ENCODE measurements around the gene NOL9. TPM values are rescaled to one million over a fixed set of nuclear protein-coding genes. Genes with fewer than 3 reads are reported as not detected.

Gene NOL9
- total and polyA plus RNA-seq, 9 of the 15 experiments (the other 6 are each of a cell fraction or from before 2014, with no cell fraction given), result 5.6 to 76.5 (median 47.3) TPM

GRCh38 chr1:6489799-6490180 lies 64.5 kb downstream of the NOL9 start:
- DNase-seq (ENCODE audit: extremely low read depth in 1 of 4, low spot score in 3 of 4) (peak; percentile 91 to 97 (median 96)), ATAC-seq (peak; percentile 91), FAIRE-seq (peak; percentile 74)
- Histone ChIP-seq H4K20me1 (replicated peaks; ENCODE audit: control insufficient read depth, insufficient read depth, low read length) (peaks cover 28% of the 10 kb centered on the region), H3K27ac (ENCODE audit: extremely low read depth, low read depth, low read length) (no peak overlapping the region), H3K36me3 (ENCODE audit: control insufficient read depth, insufficient read depth, low read length) (no peaks in the 10 kb centered on the region), H3K9ac (ENCODE audit: insufficient read depth in 1 of 2, low read depth in 2 of 2, low read length in 2 of 2) (peak overlapping the region; percentile 8 to 66; a peak in 3 of 4 replicates), H3K9me1 (ENCODE audit: control insufficient read depth, insufficient read depth, low read length) (peaks cover 4% of the 10 kb centered on the region), H3K4me2 (ENCODE audit: insufficient read depth, low read length) (peak overlapping the region; percentile 79), H2AFZ (ENCODE audit: low read depth, low read length) (peak overlapping the region; percentile 80), H3K4me3 (peak overlapping the region; percentile 40), H3K79me2 (ENCODE audit: control insufficient read depth, insufficient read depth, low read length) (no peaks in the 10 kb centered on the region), H3K9me3 (replicated peaks; ENCODE audit: control insufficient read depth, insufficient read depth, low read depth, low read length) (no peaks in the 10 kb centered on the region), H3K4me1 (replicated peaks in 1 of 2; ENCODE audit: control insufficient read depth in 2 of 2, insufficient read depth in 2 of 2, low read length in 2 of 2) (peaks cover 4 to 43% of the 10 kb centered on the region in 2 experiments; a peak in 2 of 5 replicates), H3K27me3 (ENCODE audit: control insufficient read depth in 2 of 2, insufficient read depth in 2 of 2, low read length in 2 of 2) (peaks cover 18 to 70% of the 10 kb centered on the region in 2 experiments; a peak in 4 of 5 replicates)
- intact Hi-C loops (cut with micrococcal nuclease), result loop anchor here (5.0 kb wide), 1 partner anchor 87 kb away; no protein-coding TSS in a partner anchor
- ChIA-PET POLR2A (interaction anchor here (0.6 to 2.0 kb wide), 3 partner anchors 10 to 297 kb away, joined by 3 to 8 read pairs (median 4); no protein-coding TSS in a partner anchor), CTCF (ENCODE audit: low intra/inter-chr PET ratio) (interaction anchor here (0.6 to 2.1 kb wide), 3 partner anchors 64 to 243 kb away, joined by 4 to 14 read pairs (median 4); partner anchors contain the start of gene NOL9)
- 11% methylated on average over 19 of the region's 21 CpGs for WGBS (ENCODE audit: insufficient coverage, low coverage, missing lambda C conversion rate)
- in situ Hi-C loops (cut with MboI), result loop anchor here (10.0 to 25.0 kb wide), 2 partner anchors 145 to 723 kb away; no protein-coding TSS in a partner anchor
- no TSS peak for BruUV-seq (replicated peaks)
- TF ChIP-seq MIER1 (IDR thresholded peaks at IDR 0.05; ENCODE audit: low read depth), result no peak
- no peak for TF ChIP-seq SFPQ (IDR thresholded peaks at IDR 0.05; ENCODE audit: low read depth, low read length)
- 0 out of 2 replicates have a peak, but pooled peaks have one; percentile 44 for TF ChIP-seq ARID4B (CRISPR knock-in tag; IDR thresholded peaks at IDR 0.05)
- TF ChIP-seq ZFP91 (CRISPR knock-in tag; IDR thresholded peaks at IDR 0.05), result peak; percentile 61; the same call in 1 of the 2 replicates
- TF ChIP-seq HBP1 (CRISPR knock-in tag; IDR thresholded peaks at IDR 0.05), result no peak
- no peak for TF ChIP-seq ZBTB1 (CRISPR knock-in tag; IDR thresholded peaks at IDR 0.05; ENCODE audit: borderline replicate concordance, low read depth)
- no peak for TF ChIP-seq BDP1 (IDR thresholded peaks at IDR 0.05; ENCODE audit: insufficient read depth, insufficient read length)
- TF ChIP-seq SAFB (IDR thresholded peaks at IDR 0.05; ENCODE audit: borderline replicate concordance, low read depth, low read length), result 0 out of 2 replicates have a peak, but pooled peaks have one; percentile 11
- no peak for TF ChIP-seq IRF1 (CRISPR knock-in tag; IDR thresholded peaks at IDR 0.05; ENCODE audit: borderline replicate concordance)
- peak; percentile 58; the same call in 1 of the 2 replicates for TF ChIP-seq KLF16 (IDR thresholded peaks at IDR 0.05)
